ENCODE measurements around the gene HP1BP3.

HP1BP3 gene

GRCh38 chr1:20740781-20741180, 46.3 kb downstream of the HP1BP3 start:
- no peaks in the 10 kb centered on the region for H3K9me2 ChIP-seq (replicated peaks; ENCODE audit: low read depth, low read length)
- H3F3A ChIP-seq (ENCODE audit: low read depth), result no peaks in the 10 kb centered on the region
- no peak overlapping the region for H3K4me3 ChIP-seq (ENCODE audit: low read length, poor library complexity, severe bottlenecking)
- no peak for TF ChIP-seq EZH2phosphoT487 (IDR thresholded peaks at IDR 0.05; ENCODE audit: borderline replicate concordance)
- TF ChIP-seq CTCF (conservative IDR thresholded peaks at IDR 0.05; ENCODE audit: low read length), result no peak
- no peak overlapping the region for H3K9ac ChIP-seq (ENCODE audit: low read depth, low read length, poor library complexity, severe bottlenecking)
- H2AFZ ChIP-seq (ENCODE audit: low read length), result no peak overlapping the region
- H3K36me3 ChIP-seq (ENCODE audit: insufficient read depth, low read length), result peaks cover 78% of the 10 kb centered on the region
- no peaks in the 10 kb centered on the region for H3K9me3 ChIP-seq (ENCODE audit: insufficient read depth, low read depth, low read length)
- H3K79me2 ChIP-seq (ENCODE audit: insufficient read depth, low read length), result no peaks in the 10 kb centered on the region
- peaks cover 8% of the 10 kb centered on the region for H4K20me1 ChIP-seq (ENCODE audit: insufficient read depth, low read length, poor library complexity, severe bottlenecking)
- H3K4me2 ChIP-seq (ENCODE audit: low read depth, low read length, poor library complexity, severe bottlenecking), result no peak overlapping the region
- no peaks in the 10 kb centered on the region for H3K4me1 ChIP-seq (ENCODE audit: insufficient read depth, low read length, poor library complexity, severe bottlenecking)
- no peaks in the 10 kb centered on the region for H3K27me3 ChIP-seq (ENCODE audit: insufficient read depth, low read length, poor library complexity, severe bottlenecking)

GRCh38 chr1:20739225-20739624, 47.9 kb downstream of the HP1BP3 start:
- no peaks in the 10 kb centered on the region for H3F3A ChIP-seq (ENCODE audit: low read depth)
- H3K79me2 ChIP-seq (ENCODE audit: insufficient read depth, low read length), result no peaks in the 10 kb centered on the region
- H3K4me2 ChIP-seq (ENCODE audit: low read depth, low read length, poor library complexity, severe bottlenecking), result no peak overlapping the region
- H3K36me3 ChIP-seq (ENCODE audit: insufficient read depth, low read length), result peaks cover 62% of the 10 kb centered on the region
- H3K9me2 ChIP-seq (replicated peaks; ENCODE audit: low read depth, low read length), result no peaks in the 10 kb centered on the region
- no peak overlapping the region for H2AFZ ChIP-seq (ENCODE audit: low read length)
- no peak overlapping the region for H3K4me3 ChIP-seq (ENCODE audit: low read length, poor library complexity, severe bottlenecking)
- TF ChIP-seq EZH2phosphoT487 (IDR thresholded peaks at IDR 0.05; ENCODE audit: borderline replicate concordance) (no peak), CTCF (conservative IDR thresholded peaks at IDR 0.05; ENCODE audit: low read length) (no peak)
- H3K9ac ChIP-seq (ENCODE audit: low read depth, low read length, poor library complexity, severe bottlenecking), result no peak overlapping the region
- peaks cover 4% of the 10 kb centered on the region for H4K20me1 ChIP-seq (ENCODE audit: insufficient read depth, low read length, poor library complexity, severe bottlenecking)
- no peaks in the 10 kb centered on the region for H3K27me3 ChIP-seq (ENCODE audit: insufficient read depth, low read length, poor library complexity, severe bottlenecking)
- no peaks in the 10 kb centered on the region for H3K9me3 ChIP-seq (ENCODE audit: insufficient read depth, low read depth, low read length)
- H3K4me1 ChIP-seq (ENCODE audit: insufficient read depth, low read length, poor library complexity, severe bottlenecking), result no peaks in the 10 kb centered on the region

GRCh38 chr1:20735581-20736111, 51.5 kb downstream of the HP1BP3 start:
- H3K4me3 ChIP-seq (ENCODE audit: low read length, poor library complexity, severe bottlenecking), result no peak overlapping the region
- H3K36me3 ChIP-seq (ENCODE audit: insufficient read depth, low read length), result peaks cover 28% of the 10 kb centered on the region; the same call in 1 of the 2 replicates
- H2AFZ ChIP-seq (ENCODE audit: low read length), result no peak overlapping the region
- peaks cover 14% of the 10 kb centered on the region for H3K4me1 ChIP-seq (ENCODE audit: insufficient read depth, low read length, poor library complexity, severe bottlenecking)
- H3K9ac ChIP-seq (ENCODE audit: low read depth, low read length, poor library complexity, severe bottlenecking), result no peak overlapping the region
- no peaks in the 10 kb centered on the region for H3K79me2 ChIP-seq (ENCODE audit: insufficient read depth, low read length)
- no peaks in the 10 kb centered on the region for H3F3A ChIP-seq (ENCODE audit: low read depth)
- no peaks in the 10 kb centered on the region for H3K9me3 ChIP-seq (ENCODE audit: insufficient read depth, low read depth, low read length)
- H4K20me1 ChIP-seq (ENCODE audit: insufficient read depth, low read length, poor library complexity, severe bottlenecking), result no peaks in the 10 kb centered on the region
- TF ChIP-seq CTCF (conservative IDR thresholded peaks at IDR 0.05; ENCODE audit: low read length) (no peak), EZH2phosphoT487 (IDR thresholded peaks at IDR 0.05; ENCODE audit: borderline replicate concordance) (no peak)
- peaks cover 5% of the 10 kb centered on the region for H3K27me3 ChIP-seq (ENCODE audit: insufficient read depth, low read length, poor library complexity, severe bottlenecking)
- H3K4me2 ChIP-seq (ENCODE audit: low read depth, low read length, poor library complexity, severe bottlenecking), result no peak overlapping the region
- H3K9me2 ChIP-seq (replicated peaks; ENCODE audit: low read depth, low read length), result no peaks in the 10 kb centered on the region
